WTC11 (cell line): ENCODE data around the gene LHPP.

Experiments
- ATF1 ChIP-seq: sonication (generic); formaldehyde crosslinking; IDR thresholded peaks from 2 replicates; pipeline ENCODE4 v1.8.1; 2023; ENCODE audit warnings: mild to moderate bottlenecking, moderate library complexity, missing genetic modification reagents
- CTCF ChIP-seq: fragments of 200-600 bp; IDR thresholded peaks from 2 replicates; pipeline ENCODE4 v1.8.0; 2022; ENCODE audit warnings: antibody characterized with exemption
- HMGXB4 ChIP-seq: sonication (generic); formaldehyde crosslinking; IDR thresholded peaks from 2 replicates; pipeline ENCODE4 v1.8.1; 2023; ENCODE audit warnings: mild to moderate bottlenecking, moderate library complexity, missing genetic modification reagents
- NR2C2 ChIP-seq: sonication (generic); formaldehyde crosslinking; IDR thresholded peaks from 2 replicates; pipeline ENCODE4 v1.8.0; 2022; ENCODE audit warnings: mild to moderate bottlenecking, missing genetic modification reagents
- USF2 ChIP-seq: sonication (generic); formaldehyde crosslinking; IDR thresholded peaks from 2 replicates; pipeline ENCODE4 v1.8.1; 2023; ENCODE audit warnings: mild to moderate bottlenecking, missing genetic modification reagents, moderate library complexity

- TF ChIP-seq NR2C2 (CRISPR knock-in tag): no peak
- no peak for TF ChIP-seq HMGXB4
- TF ChIP-seq CTCF: no peak
- no peak for TF ChIP-seq USF2
- no peak for TF ChIP-seq ATF1 (CRISPR knock-in tag)
Observed at GRCh38 chr10:124659380-124659779, 197.8 kb downstream of the LHPP start.
